ENCODE data around the gene PSMB4.

PSMB4 gene

DNA sequence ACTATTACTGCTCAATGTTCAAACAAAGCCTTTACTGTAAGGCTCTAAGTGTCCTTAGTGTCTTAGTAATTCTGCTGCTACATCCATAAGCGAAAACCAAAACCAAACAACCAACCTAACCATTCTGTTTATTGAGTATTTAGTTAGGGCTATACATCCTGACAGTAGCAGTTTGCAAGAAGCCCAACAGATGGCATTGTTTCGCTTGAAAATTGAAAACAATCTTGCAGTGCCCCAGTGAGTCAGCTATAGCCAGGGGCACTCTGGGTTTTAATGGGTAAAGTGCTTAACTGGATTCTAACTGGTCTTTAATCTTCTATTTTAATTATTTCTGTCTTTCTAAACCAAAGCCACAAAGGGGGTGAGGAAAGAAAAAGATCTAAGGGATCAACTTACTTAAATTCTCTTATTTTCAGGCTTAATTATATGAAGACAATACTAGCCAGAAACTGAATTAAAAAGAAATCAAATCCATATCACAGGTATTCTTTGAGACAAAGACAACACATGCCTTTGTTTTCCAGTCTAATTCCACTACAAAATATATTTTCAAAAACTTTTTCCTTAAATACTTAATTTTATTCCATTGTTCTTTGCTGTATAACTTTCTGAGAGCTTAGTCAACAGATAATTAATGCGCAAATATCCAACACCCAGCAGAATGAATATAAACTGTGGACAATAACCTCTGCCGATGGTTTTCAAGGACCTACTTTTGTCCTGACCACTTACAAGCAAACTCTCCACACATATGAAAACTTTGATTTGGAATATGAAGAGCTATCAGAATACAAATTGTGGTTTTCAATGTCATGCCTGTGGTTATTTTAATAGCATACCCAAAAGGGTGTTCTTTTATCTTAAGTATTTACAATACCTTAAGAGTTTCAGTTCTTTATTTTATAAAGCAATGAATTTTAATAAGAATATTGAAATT lies 44.7 kb downstream of the PSMB4 start:
- no peak for TF ChIP-seq ZNF274 (IDR thresholded peaks at IDR 0.05; ENCODE audit: low read depth, low read length)
- H3K4me3 ChIP-seq (ENCODE audit: low read length): no peak overlapping the region

DNA sequence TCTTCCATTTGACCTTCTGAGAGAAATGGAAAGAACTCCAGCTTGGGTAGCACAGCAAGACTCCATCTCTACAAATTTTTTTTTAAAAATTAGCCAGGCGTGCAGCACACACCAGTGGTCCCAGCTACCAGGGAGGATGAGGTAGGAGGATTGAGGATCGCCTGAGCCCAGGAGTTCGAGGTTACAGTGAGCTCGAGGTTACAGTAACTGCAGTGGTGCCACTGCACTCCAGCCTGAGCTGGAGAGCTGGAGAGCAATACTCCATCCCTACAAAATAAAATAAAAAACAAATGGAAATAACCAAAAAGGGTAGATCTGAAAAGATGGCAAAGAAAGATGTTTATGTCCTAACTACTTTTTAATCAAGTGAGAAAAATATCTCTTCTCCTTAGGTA lies 45.4 kb downstream of the PSMB4 start:
- no peak for TF ChIP-seq ZNF274 (IDR thresholded peaks at IDR 0.05; ENCODE audit: low read depth, low read length)
- H3K4me3 ChIP-seq (ENCODE audit: low read length): no peak overlapping the region

DNA sequence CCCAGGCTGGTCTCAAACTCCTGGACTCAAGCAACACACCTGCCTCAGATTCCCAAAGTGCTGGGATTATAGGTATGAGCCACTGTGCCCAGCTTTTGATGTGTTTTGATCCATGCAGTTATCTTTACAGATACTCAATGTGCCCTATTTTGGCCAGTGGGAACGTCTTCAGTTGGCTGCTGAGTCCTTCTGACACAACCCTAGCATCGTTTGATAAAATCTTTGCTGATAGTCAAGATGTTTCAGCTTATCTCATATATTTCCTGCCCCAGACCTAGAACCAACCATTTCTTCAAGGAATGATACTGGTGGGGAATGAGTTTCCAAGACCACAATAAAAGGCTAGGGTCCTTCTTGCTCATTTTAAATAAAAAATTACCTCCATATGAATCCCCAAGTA lies 48.3 kb downstream of the PSMB4 start:
- H3K4me3 ChIP-seq (ENCODE audit: low read length): no peak overlapping the region
- TF ChIP-seq ZNF274 (IDR thresholded peaks at IDR 0.05; ENCODE audit: low read depth, low read length): no peak
